NCI-H526 (cell line): ENCODE results near the gene GPR148.

Source experiments
- DNase-seq, 2 experiments: peaks; one replicate each; lab custom pipeline; 2025; lab: John Stamatoyannopoulos, UW

GPR148 gene

DNA sequence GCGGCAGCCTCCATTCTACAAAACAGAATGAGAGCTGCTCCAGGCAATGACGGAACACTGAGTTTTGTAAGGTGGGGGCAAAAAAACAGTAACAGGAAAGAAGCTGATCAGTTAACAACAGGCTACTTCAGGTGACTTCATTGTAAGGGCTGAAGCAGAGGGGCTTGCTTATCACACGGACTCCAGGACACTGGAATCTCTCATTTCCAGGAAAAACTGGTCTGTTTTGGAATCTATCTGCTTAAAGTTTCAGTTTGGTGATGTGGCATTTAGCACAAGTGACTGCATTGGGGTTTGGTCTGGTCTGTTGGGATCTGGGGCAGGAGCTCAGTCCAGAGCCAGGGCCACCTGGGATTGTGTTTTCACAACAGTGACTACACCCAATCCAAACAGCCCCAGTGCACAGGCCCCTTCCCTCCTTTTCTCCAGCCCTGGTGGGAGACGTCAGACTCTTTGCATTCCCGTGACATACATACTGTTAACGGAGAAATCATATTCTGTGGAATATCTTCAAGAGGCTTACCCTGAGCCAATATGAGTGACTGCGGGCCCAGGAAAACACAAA, 40.6 kb downstream of the GPR148 start:
- DNase-seq: no peak

DNA sequence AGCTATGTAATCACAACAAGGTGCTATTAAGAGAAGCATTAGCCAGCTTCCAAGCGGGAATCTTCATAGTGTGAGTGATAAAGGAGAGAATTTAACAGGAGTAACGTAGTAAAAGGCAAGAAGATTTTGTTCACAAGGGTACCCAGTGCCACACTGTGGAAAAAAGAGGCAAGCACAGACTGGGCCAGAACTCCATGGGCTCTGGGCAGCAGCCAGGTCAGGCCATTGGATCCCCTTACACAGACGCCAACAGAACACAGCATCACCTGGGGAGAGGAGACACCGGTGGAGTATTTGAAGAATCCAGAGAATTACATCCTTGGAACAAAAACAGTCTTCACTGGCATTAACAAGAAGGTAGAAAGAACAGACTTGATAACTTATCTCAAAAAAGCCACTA, 47.7 kb downstream of the GPR148 start:
- DNase-seq: peak in 1 of 2 experiments; percentile 31

DNA sequence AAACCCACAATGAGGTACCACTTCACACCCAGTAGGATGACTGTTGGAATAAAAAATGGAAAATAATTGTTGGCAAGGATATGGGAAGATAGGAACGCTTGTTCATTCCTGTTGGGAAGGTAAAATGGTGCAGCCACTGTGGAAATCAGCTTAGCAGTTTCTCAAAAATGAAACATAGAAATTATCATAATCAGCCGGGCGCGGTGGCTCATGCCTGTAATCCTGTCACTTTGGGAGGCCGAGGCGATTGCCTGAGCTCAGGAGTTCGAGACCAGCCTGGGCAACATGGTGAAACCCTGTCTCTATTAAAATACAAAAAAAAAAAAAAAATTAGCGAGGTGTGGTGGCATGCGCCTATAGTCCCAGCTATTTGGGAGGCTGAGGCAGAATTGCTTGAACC, 49.9 kb downstream of the GPR148 start:
- DNase-seq: no peak
